NCI-H146 treated with DMSO at 0.1 percent for 48 hours (cell line): ENCODE results near the gene GMDS.

Experiments
- DNase-seq: peaks from one replicate; lab custom pipeline; 2025; ENCODE audit not compliant: unreplicated experiment; lab: John Stamatoyannopoulos, UW

The GMDS gene

DNA sequence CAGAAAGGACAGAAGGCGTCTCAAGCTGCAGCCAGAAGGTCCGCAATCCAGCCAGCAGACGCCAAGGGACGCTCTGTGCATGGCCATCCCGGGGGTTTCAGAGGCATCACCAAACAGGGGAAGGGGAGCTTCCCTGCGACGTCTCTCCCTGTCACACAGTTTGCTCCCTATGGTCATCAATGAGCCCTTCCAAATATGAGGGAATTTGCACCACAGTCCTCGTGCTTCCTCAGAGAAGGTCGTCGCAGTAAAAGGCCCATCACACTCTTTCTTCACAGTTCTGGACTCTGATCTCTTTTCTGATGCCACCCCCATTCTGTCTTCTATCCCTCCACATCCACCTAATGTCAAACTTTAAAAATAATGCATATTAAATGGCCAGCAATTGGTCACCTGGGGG is 645.9 kb downstream of the GMDS start:
- DNase-seq: no peak

DNA sequence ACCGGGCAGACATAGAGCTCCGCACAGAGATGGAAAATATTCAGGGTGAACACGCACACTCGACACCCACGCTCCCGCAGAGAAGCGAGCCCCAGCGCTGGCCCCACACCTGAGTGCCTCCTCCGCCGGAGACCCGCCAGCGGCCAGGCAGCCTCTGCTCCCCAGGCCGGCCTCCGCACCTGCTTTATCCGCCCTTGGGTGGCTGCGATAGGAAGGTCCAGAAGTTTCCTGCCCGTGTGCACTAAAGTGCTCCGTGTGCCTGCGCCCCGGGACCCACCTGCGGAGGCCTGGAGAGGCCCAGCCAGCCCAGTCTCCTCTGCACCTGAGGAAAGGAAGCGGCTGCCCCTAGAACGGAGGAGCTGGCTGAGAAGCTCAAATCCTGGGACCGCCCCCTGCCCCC is 646.5 kb downstream of the GMDS start:
- DNase-seq: no peak

DNA sequence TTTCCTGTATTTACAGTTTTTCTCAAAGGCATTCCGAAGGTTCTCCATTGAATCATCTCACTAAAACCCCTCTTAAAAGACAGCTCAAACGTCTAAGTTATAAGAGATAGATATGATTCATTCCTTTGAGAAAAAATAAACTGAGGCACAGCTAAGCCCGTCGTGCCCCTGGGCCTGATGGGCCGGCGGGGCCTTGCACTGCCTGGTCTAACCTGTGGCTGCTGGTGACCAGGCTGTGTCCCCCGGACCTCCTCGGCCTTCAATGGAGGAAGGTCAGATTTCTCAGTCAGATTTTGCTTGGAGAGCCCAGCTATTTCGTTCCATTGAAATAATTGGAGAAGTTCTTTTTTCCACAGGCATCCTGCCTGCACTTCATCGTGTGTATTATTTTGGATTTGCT is 647.0 kb downstream of the GMDS start:
- no peak for DNase-seq

DNA sequence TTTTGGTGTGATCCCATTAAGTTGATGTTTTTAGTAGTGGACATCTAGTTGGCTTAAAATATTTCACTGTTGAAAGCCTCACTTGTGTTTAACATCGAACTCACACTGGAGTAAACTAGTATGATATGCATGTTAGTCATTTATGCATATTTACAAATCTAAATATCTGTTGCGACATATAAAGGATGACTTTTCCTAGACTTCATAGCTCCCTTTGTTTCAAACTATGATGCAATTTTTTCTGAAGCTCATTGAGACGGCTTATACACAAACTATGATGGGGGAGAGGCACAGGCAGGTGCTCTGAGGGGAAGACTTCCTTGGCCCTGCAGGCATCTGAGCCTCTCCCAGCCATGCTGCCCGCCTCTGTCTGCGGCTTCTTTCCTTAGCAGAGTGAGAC is 647.5 kb downstream of the GMDS start:
- no peak for DNase-seq

- no peak for DNase-seq
Measured at GRCh38 chr6:1597121-1597744, 648.2 kb downstream of the GMDS start.

DNA sequence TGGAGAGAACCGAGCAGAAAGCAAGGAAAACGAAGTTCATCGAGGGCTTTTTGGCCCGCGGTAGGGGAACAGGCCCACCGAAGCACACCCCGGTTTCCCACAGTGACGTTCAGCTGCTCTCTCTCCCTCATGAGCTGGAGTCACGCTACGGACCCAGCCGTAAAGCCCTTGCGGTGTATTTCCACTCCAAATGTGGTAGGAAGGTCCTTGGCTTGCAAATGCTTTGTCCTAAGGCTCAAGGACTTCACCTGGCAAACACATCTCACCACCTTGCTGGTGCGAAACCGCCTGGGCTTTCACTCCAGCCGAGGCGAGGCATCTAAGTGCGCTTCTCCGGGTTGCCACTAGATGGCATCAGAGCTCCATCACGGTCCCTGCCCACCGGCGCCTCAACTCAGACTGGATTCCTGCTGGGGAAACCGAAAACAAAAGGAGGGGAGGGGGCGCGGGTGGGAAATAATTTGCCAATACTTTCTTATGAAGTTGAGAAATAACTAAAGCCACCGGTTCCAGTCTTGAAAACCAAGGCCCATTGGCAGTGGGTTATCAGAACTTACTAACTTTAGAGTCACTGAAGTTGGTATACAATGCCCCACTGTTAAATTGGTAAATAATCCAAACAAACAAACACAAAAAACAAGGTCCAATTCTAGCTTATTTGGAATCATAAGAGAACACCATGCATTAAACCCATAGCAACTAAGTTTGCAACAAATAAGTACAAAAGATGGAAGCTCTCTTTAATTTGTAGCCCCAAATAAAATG is 649.1 kb downstream of the GMDS start:
- DNase-seq: peak; percentile 45

DNA sequence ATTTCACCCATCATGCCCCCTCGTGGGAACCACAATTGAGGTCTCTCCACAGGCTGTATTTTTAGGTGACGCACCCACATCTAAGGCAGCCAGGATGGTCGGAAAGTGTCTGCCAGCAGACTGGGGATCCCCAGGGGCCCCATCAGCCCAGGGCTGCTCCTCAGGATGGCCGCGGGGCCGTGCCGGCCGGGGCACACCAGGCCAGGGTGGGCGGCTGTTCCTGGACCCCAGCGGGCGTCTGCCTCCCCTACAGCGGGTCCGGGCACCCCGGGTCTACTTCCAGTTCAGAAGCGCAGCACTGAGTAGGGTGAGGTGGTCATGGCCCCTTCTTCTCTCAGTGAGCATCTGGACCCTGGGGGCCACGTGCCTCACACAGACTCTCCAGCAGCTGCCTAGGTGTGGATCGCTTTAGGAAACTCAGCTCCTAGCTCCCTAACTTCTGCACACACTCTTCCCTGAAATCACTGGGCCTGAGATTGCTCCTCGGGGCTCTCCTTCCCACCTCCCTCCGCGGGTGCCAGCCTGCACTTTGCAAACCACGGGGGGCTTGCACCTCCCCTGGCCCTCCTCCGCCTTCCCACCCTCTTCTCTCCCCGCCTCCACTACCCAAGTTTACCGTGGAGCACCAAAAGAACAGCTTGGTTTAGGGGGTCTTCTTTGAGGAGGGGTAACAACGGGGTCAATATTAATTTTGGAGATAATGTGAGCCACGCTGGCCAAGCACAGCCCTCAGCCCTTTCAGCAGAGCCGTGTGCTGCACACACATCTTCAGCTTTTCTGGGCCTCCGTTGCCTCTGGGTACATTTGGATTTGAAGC is 649.9 kb downstream of the GMDS start:
- DNase-seq: no peak

DNA sequence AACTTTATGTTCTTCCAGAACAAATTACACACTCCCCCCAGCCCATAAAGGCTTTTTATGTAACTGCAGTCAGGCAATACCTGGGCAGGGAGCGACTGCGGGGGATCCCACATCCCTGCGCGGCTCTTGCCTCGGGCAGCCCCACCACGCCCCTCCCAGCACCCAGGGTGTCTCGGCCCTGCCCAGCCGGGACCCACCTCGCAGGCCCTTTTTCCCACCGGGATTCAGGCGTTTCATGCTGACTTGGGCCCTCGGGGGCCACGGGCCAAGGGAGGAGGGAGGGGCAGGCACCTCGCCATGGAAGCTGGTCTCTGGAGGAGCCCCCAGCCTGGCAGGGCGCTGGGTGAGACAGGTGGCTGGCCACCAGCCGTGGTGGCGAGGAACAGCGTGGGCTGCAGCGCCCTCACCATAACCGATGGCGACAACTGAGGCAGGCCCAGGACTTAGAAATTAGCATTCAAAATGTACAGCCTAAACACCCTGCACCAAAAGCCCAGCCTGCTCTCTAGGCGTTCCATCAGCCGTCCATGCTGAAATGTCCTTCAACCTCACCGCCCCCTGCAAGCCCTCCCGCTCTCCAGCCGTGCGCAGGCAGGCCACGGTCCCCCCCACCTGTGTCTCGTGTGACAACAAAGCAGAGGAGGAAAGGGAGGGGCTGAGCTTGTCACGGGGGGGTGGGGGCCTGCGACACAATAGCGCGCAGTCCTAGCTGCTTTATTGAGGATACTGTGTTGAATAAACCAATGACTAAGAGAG is 650.8 kb downstream of the GMDS start:
- DNase-seq: no peak

DNA sequence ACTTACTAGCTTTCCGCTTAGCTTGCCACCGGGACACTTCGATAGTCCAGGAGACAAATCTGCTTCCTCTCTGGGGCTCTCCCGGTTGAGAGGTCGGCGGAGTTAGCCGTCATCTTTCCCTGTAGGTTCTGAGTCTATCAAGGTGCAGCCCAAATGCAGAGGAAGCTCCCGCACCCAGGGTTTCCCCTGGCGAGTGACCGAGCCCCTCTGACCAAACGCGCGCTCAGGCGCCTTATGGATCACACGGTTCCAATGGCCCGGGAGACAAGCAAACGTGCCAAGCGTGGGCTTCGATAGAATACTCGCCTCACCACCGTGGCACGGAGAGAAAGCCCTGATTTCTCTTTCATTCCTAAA is 651.5 kb downstream of the GMDS start:
- no peak for DNase-seq

DNA sequence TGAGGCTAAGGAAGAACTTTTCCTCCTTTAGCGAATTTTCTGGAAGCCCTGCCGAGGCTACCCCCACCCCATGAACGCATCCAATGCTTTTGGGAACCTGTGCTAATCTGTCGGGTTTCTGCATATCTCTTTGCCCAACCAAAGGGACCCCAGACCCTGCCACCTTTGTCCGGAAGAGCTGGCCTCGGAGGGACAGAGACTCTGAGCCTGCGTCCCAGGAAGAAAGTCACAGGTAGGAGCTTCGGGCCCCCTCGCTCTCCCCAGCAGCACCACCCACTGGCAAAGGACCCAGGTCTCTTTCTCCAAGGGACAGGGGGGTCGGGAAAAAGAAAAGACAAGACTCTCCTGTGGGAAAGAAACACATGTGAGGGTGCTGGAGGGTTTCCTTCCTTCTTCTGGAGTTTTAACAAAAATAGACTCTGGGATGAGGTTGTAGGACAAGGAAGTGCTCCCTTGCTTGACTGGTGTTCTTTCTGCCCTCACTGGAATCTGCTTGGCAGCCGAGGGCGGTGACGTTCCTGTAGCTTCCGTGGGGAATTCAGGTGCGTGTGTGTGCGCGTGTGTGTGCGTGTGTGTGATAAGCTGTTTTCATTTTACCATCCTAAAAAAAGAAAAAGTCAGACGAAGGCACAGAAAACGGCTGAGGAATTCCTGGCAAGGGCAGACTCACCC is 652.0 kb downstream of the GMDS start:
- no peak for DNase-seq

DNA sequence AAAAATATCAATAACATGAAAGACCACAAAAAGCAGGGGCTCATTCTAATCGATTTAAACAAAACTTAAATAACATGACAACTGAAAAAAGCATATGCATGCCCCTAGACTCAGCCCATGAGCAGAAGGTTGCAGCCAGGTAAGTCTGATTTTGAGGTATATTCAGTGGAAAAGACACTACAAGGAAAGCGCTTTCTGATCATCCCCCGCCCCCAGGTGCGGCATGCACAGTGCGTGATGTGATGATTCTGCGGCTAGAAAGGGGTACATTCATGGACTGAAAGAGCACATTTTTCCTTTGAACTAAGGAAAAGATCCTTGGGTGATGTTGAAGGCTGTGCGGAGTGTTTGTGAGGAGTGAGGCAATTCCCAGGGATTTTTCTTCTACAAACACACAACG is 652.6 kb downstream of the GMDS start:
- DNase-seq: no peak

DNA sequence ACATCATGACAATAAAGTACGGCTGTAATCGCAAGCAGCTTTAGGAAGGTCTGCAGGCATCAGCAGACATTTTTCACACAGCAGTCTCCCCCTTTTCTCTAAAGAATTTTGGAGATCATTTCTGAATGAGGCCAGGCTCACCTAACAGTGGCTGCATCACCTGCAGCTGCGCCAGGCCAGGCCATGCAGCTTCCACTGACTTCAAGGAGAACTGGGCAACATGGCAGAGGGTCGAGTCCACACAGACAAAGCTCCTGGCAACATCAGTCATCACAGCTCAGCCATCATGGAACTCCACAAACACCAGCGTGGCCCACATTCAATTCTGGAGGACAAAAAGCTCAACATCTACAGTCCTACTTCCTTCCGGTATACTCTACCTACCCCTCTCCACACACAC is 653.5 kb downstream of the GMDS start:
- DNase-seq: no peak

DNA sequence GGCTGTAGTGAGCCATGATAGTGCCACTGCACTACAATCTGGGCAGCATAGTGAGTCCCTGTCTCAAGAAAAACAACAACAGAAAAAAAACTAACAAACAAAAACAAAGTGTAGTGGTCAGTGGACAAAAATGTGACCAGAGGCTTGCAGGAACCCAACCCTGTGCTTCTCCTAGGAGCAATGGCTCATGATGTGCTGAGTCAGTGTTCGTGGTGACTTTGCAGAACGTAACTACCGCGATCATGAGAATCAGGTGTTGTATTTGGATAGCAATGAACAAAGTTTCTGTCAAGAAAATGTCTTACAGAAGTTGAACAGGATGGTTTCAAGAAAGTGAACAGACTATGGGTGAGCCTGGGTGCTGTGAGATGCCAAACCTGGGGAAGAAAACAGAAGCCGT is 654.2 kb downstream of the GMDS start:
- no peak for DNase-seq

DNA sequence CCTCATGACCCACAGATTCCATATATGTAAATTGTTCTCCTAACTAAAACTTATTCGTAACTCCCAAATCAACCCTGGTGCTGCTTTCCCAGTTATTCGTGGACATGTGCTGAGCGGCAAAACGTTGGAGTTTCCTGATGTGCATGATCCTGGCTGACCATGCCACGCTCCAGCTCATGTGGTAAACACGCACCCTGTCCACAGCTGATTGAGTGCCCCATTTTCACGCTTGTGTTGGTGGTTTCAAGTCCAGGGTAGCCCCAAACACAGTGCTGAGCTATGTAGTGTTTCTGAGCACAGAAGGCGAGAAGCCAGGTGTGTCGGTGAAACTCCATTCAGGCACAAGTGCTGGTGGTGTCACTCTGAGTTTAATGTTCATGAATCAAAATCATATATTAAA is 654.8 kb downstream of the GMDS start:
- no peak for DNase-seq

DNA sequence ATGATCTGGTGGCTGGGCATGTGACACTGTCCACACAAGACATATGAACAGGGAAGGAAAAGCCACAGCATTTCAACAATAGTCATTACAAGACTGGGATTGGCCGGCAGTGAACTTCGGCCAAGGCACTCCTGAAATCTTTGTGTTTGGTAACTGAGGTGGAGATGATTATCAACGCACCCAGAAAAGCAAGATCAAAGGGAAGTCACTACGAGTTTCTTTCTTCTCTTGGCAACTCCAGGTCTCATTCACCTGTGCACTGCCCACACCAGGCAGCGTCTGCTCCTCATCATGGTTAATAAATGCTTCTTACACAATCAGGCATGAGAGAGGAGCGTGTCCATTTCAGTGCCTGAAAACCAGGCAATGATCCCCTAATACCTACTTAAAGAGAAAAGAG is 656.2 kb downstream of the GMDS start:
- DNase-seq: no peak

DNA sequence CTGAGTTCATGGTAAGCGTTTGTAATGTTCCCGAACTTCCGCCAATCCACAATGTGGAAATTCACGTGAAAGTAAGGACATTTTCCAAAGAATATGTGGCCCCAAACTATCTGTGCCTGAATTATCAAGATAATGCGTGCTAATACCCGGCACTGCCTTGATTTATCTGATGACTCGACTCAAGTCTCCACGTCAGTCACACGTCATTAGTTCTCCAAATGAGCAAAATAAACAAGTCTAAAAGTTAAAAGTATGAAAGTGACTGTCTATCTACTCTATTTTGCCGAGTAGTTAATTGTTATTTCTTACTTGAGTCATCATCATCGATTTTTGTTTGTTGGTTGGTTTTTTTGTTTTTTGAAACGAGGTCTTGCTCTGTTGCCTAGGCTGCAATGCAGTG is 657.4 kb downstream of the GMDS start:
- DNase-seq: no peak

- DNase-seq: no peak
Measured at GRCh38 chr6:1587546-1587945, 657.9 kb downstream of the GMDS start.

DNA sequence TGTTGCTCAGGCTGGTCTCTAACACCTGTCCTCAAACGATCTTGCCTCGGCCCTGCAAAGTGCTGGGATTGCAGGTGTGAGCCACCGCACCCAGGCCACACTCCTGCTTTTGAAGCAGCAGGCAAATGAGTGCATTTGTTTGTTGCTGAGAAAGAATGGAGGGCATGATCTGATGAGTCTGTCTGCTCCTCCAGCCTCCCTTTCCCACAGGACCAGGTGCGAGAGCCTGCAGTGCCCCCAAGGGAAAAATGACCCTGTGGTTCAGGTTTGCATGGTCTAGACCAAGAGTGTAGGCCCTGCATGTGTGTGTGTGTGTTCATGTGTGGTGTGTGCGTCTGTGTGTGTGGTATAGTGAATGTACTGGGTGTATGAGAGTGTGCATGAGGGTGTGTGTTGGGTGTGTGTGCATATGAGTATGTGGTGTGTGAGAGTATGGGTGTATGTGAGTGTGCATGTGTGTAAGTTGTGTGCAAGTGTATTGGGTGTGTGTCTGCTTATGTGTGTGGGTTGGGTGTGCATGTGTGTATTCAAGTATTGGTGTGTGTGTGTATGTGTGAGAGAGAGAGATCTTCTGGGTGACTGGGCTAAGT is 658.4 kb downstream of the GMDS start:
- no peak for DNase-seq

DNA sequence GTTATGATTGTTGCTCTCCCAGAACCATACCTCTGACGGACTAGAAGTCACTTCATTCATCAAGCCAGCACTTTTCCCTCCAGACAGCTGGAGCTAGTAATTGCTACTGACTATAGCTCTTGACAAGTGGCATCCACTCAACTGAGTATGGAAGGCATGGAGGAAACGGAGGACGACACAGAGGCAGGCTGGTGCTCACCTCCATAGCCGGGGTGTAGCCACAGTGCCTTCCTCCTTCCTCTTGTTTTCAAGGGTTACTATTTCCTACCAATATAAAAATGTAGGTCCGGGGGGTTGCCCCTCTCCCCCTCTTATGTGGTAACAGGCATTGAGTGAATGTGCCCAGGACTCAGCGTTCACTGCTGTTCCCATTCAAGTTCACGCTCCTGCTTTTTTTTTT is 659.1 kb downstream of the GMDS start:
- no peak for DNase-seq

DNA sequence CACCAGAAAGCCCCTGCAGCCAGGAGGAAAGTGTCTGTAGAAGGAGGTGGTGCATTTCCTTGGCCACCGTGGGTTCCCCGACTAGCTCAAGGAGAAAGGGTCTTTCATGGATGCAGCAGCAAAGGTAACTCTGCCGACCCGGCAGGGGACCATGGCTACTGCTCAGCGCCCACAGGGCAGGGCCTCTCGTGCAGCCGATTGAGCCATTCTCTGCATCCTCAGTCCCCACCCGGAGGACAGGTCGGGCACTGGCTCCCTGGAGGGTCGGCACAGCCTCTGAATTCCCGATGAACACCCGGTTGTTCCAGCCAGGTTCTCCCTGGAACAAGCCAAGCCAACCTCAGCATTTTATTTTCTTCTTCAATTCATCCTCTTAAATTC is 659.7 kb downstream of the GMDS start:
- DNase-seq: no peak
